ENCODE data around the gene PTCHD1.

DNA sequence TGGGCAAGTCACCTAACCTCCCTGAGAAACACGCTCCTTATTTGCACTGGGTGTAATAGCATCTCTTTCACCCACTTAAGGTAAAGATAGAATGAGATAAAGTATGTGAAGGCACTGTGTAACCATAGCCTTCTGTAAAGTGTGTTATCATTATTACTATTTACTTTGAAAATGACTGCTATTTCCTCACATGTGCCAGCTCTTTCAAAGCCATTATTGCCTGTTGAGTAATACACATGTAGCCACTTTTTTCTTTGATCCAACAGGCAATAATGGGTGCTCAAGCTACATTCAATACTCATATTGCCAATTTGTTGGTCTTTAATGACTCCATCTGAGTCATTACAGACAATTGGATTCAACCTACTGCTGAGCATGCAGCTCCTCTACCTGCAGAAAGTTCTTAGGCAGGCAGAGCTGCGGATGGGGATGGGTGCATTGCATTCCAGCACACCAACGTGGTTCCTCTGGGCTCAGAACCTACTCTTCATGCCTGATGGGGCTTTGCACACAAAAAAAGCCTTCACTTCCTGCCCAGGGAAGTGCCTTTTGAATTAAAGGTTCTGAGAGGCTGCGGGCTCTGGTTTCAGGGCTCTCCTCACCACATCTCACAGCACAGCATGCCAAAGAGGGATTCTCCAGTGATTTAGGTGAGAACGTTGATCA, 9.7 kb downstream of the PTCHD1 start:
- no peak for TF ChIP-seq CTCF (IDR thresholded peaks at IDR 0.05)
- no peak for TF ChIP-seq POLR2A (IDR thresholded peaks at IDR 0.05)

Measured in body of pancreas (tissue), 4 donors.